Activated CD8-positive, alpha-beta memory T cell treated with anti-CD3 and anti-CD28 coated beads for 4 hours (primary cell): Measurements from ENCODE around the gene LIX1.
"Not testable (repeated sequence)": the region's sequence is repeated elsewhere in the genome, so short reads cannot be mapped to it uniquely, and the experiment has no call there.

Experiments
- DNase-seq, 2 donors: peaks; one replicate each; pipeline ENCODE4 v3.0.0-alpha.2; 2020; ENCODE audit warnings: low read depth in 2 of 2

The LIX1 gene

GRCh38 chr5:97102010-97102470 lies 40.4 kb downstream of the LIX1 start:
- no peak for DNase-seq

- DNase-seq = no peak
Observed at GRCh38 chr5:97101189-97101910, 41.1 kb downstream of the LIX1 start.

- DNase-seq = no peak
Observed at GRCh38 chr5:97100476-97100875, 41.9 kb downstream of the LIX1 start.

GRCh38 chr5:97098922-97099321 lies 43.5 kb downstream of the LIX1 start:
- no peak for DNase-seq

- DNase-seq = no peak
Observed at GRCh38 chr5:97097326-97098230, 44.8 kb downstream of the LIX1 start.

GRCh38 chr5:97096846-97097245 lies 45.6 kb downstream of the LIX1 start:
- no peak for DNase-seq

GRCh38 chr5:97096191-97096590 lies 46.2 kb downstream of the LIX1 start:
- DNase-seq = no peak

- DNase-seq = no peak
Observed at GRCh38 chr5:97095318-97095732, 47.1 kb downstream of the LIX1 start.

GRCh38 chr5:97094579-97095317 lies 47.7 kb downstream of the LIX1 start:
- DNase-seq = no peak

- DNase-seq = no peak
Observed at GRCh38 chr5:97093193-97093592, 49.2 kb downstream of the LIX1 start.

- no peak for DNase-seq
Observed at GRCh38 chr5:97090944-97091343, 51.5 kb downstream of the LIX1 start.

GRCh38 chr5:97089149-97089801 lies 53.1 kb downstream of the LIX1 start:
- DNase-seq = no peak

- DNase-seq = no peak
Observed at GRCh38 chr5:97088774-97089148, 53.6 kb downstream of the LIX1 start.

GRCh38 chr5:97087138-97087537 lies 55.3 kb downstream of the LIX1 start:
- no peak for DNase-seq

- no peak for DNase-seq
Observed at GRCh38 chr5:97085459-97086181, 56.8 kb downstream of the LIX1 start.

- not testable (repeated sequence) for DNase-seq
Observed at GRCh38 chr5:97084782-97085458, 57.5 kb downstream of the LIX1 start.

- no peak for DNase-seq
Observed at GRCh38 chr5:97078958-97079743, 63.3 kb downstream of the LIX1 start.

- no peak for DNase-seq
Observed at GRCh38 chr5:97077246-97077645, 65.2 kb downstream of the LIX1 start.

- no peak for DNase-seq
Observed at GRCh38 chr5:97076098-97076497, 66.3 kb downstream of the LIX1 start.

- DNase-seq = no peak
Observed at GRCh38 chr5:97075649-97076048, 66.8 kb downstream of the LIX1 start.
